Effector memory CD4-positive, alpha-beta T cell (primary cell): Measurements from ENCODE around the gene GPR27.
A peak's percentile ranks its signal among the peaks of the same experiment; 100 is the strongest.

Experiments
- DNase-seq, 3 donors: peaks; one replicate each; pipeline ENCODE4 v3.0.0-alpha.2; 2020
- H3K27ac ChIP-seq: 2 replicates; pipeline ENCODE4 v1.7.0; 2013; ENCODE audit warnings: mild to moderate bottlenecking, low read length, moderate library complexity; ENCODE audit not compliant: insufficient read depth, poor library complexity, severe bottlenecking
- H3K27me3 ChIP-seq: replicated peaks from 2 replicates; pipeline ENCODE4 v1.7.0; 2013; ENCODE audit warnings: mild to moderate bottlenecking, low read length; ENCODE audit not compliant: insufficient read depth, control insufficient read depth, poor library complexity, severe bottlenecking
- H3K36me3 ChIP-seq: 2 replicates; pipeline ENCODE4 v1.7.0; 2013; ENCODE audit warnings: mild to moderate bottlenecking, low read length, moderate library complexity; ENCODE audit not compliant: control insufficient read depth, insufficient read depth
- H3K4me1 ChIP-seq: 2 replicates; pipeline ENCODE4 v1.7.0; 2013; ENCODE audit warnings: low read length, mild to moderate bottlenecking; ENCODE audit not compliant: control insufficient read depth, insufficient read depth, poor library complexity, severe bottlenecking
- H3K4me3 ChIP-seq: 2 replicates; pipeline ENCODE4 v1.7.0; 2013; ENCODE audit warnings: low read length, low read depth, mild to moderate bottlenecking; ENCODE audit not compliant: insufficient read depth, poor library complexity, severe bottlenecking
- H3K9me3 ChIP-seq: 2 replicates; pipeline ENCODE4 v1.7.0; 2013; ENCODE audit warnings: mild to moderate bottlenecking, low read length, moderate library complexity; ENCODE audit not compliant: control insufficient read depth

The GPR27 gene

GRCh38 chr3:71728632-71729342 is 24.9 kb upstream of the GPR27 start:
- Histone ChIP-seq H3K27ac (no peak overlapping the region), H3K4me3 (no peak overlapping the region), H3K9me3 (no peaks in the 10 kb centered on the region), H3K4me1 (peaks cover 17% of the 10 kb centered on the region), H3K27me3 (no peaks in the 10 kb centered on the region), H3K36me3 (no peaks in the 10 kb centered on the region)
- DNase-seq, result no peak

- Histone ChIP-seq H3K27ac (no peak overlapping the region), H3K9me3 (no peaks in the 10 kb centered on the region), H3K4me1 (peaks cover 14% of the 10 kb centered on the region), H3K36me3 (no peaks in the 10 kb centered on the region), H3K27me3 (no peaks in the 10 kb centered on the region), H3K4me3 (no peak overlapping the region)
- no peak for DNase-seq
Measured at GRCh38 chr3:71732637-71733036, 21.0 kb upstream of the GPR27 start.

- Histone ChIP-seq H3K4me1 (peaks cover 14% of the 10 kb centered on the region), H3K9me3 (no peaks in the 10 kb centered on the region), H3K27me3 (no peaks in the 10 kb centered on the region), H3K36me3 (no peaks in the 10 kb centered on the region), H3K4me3 (no peak overlapping the region), H3K27ac (no peak overlapping the region)
- no peak for DNase-seq
Measured at GRCh38 chr3:71733319-71733718, 20.3 kb upstream of the GPR27 start.

GRCh38 chr3:71734881-71735280 is 18.8 kb upstream of the GPR27 start:
- Histone ChIP-seq H3K4me1 (peaks cover 5% of the 10 kb centered on the region), H3K4me3 (no peak overlapping the region), H3K36me3 (no peaks in the 10 kb centered on the region), H3K9me3 (no peaks in the 10 kb centered on the region), H3K27me3 (no peaks in the 10 kb centered on the region), H3K27ac (no peak overlapping the region)
- no peak for DNase-seq

- no peaks in the 10 kb centered on the region for H3K36me3 ChIP-seq
- H3K4me3 ChIP-seq, result no peak overlapping the region
- no peaks in the 10 kb centered on the region for H3K27me3 ChIP-seq
- no peaks in the 10 kb centered on the region for H3K4me1 ChIP-seq
- H3K27ac ChIP-seq, result no peak overlapping the region
- H3K9me3 ChIP-seq, result no peaks in the 10 kb centered on the region
- DNase-seq, result no peak
Measured at GRCh38 chr3:71742621-71743020, 11.0 kb upstream of the GPR27 start.

GRCh38 chr3:71744738-71745137 is 8.9 kb upstream of the GPR27 start:
- no peak for DNase-seq
- no peaks in the 10 kb centered on the region for H3K4me1 ChIP-seq
- no peak overlapping the region for H3K4me3 ChIP-seq
- no peaks in the 10 kb centered on the region for H3K27me3 ChIP-seq
- no peak overlapping the region for H3K27ac ChIP-seq
- H3K9me3 ChIP-seq, result no peaks in the 10 kb centered on the region
- H3K36me3 ChIP-seq, result no peaks in the 10 kb centered on the region

- peaks cover 4% of the 10 kb centered on the region for H3K27me3 ChIP-seq
- no peaks in the 10 kb centered on the region for H3K36me3 ChIP-seq
- H3K27ac ChIP-seq, result no peak overlapping the region
- no peaks in the 10 kb centered on the region for H3K9me3 ChIP-seq
- DNase-seq, result no peak
- no peak overlapping the region for H3K4me3 ChIP-seq
- peaks cover 5% of the 10 kb centered on the region for H3K4me1 ChIP-seq
Measured at GRCh38 chr3:71751602-71752001, 2.1 kb upstream of the GPR27 start.

- H3K27me3 ChIP-seq, result peaks cover 4% of the 10 kb centered on the region
- peaks cover 5% of the 10 kb centered on the region for H3K4me1 ChIP-seq
- H3K36me3 ChIP-seq, result no peaks in the 10 kb centered on the region
- no peaks in the 10 kb centered on the region for H3K9me3 ChIP-seq
- H3K27ac ChIP-seq, result no peak overlapping the region
- no peak for DNase-seq
- H3K4me3 ChIP-seq, result peak overlapping the region; percentile 49
Measured at GRCh38 chr3:71752831-71753700, 589 bp upstream of the GPR27 start.

- H3K36me3 ChIP-seq, result no peaks in the 10 kb centered on the region
- DNase-seq, result no peak
- no peaks in the 10 kb centered on the region for H3K9me3 ChIP-seq
- no peak overlapping the region for H3K4me3 ChIP-seq
- no peak overlapping the region for H3K27ac ChIP-seq
- H3K27me3 ChIP-seq, result peaks cover 4% of the 10 kb centered on the region
- peaks cover 5% of the 10 kb centered on the region for H3K4me1 ChIP-seq
Measured at GRCh38 chr3:71754610-71755253, 1.1 kb downstream of the GPR27 start.

- Histone ChIP-seq H3K36me3 (no peaks in the 10 kb centered on the region), H3K4me3 (no peak overlapping the region), H3K27ac (no peak overlapping the region), H3K27me3 (peaks cover 2% of the 10 kb centered on the region), H3K9me3 (no peaks in the 10 kb centered on the region), H3K4me1 (peaks cover 5% of the 10 kb centered on the region)
- DNase-seq, result no peak
Measured at GRCh38 chr3:71758091-71758490, 4.4 kb downstream of the GPR27 start.
